Measurements from ENCODE around the gene CCNYL1. TPM values are rescaled to one million over a fixed set of nuclear protein-coding genes. Genes with fewer than 3 reads are reported as not detected.

The CCNYL1 gene
- total and polyA plus RNA-seq, 9 donors, result 4.3 to 13.8 (median 7.4) TPM

GRCh38 chr2:207682557-207682956 is 28.9 kb upstream of the CCNYL1 start:
- H3K4me1 ChIP-seq (ENCODE audit: insufficient read depth), result no peaks in the 10 kb centered on the region
- H3K27ac ChIP-seq, result no peak overlapping the region
- no peaks in the 10 kb centered on the region for H3K27me3 ChIP-seq
- H3K36me3 ChIP-seq, result no peaks in the 10 kb centered on the region
- no peaks in the 10 kb centered on the region for H3K9me3 ChIP-seq
- no peak for DNase-seq
- WGBS, 3 donors, result 88 to 91% (median 89%) methylated on average over 9 of the region's 9 CpGs
- intact Hi-C loops (cut with DNase I), result no loop called here
- H3K4me3 ChIP-seq, result no peak overlapping the region
- TF ChIP-seq CTCF (IDR thresholded peaks at IDR 0.05), result no peak

- Histone ChIP-seq H3K9me3 (no peaks in the 10 kb centered on the region), H3K4me3 (no peak overlapping the region), H3K36me3 (no peaks in the 10 kb centered on the region), H3K27me3 (no peaks in the 10 kb centered on the region), H3K27ac (no peak overlapping the region), H3K4me1 (ENCODE audit: insufficient read depth) (no peaks in the 10 kb centered on the region)
- 72 to 79% (median 76%) methylated on average over 5 of the region's 5 CpGs for WGBS, 3 donors
- no peak for DNase-seq
- intact Hi-C loops (cut with DNase I), result no loop called here
- TF ChIP-seq POLR2A (IDR thresholded peaks at IDR 0.05) (no peak), CTCF (IDR thresholded peaks at IDR 0.05) (no peak), EP300 (IDR thresholded peaks at IDR 0.05) (no peak)
Measured at GRCh38 chr2:207683438-207683837, 28.0 kb upstream of the CCNYL1 start.

GRCh38 chr2:207683879-207684627 is 27.4 kb upstream of the CCNYL1 start:
- no peak overlapping the region for H3K27ac ChIP-seq
- intact Hi-C loops (cut with DNase I), result no loop called here
- no peak for TF ChIP-seq CTCF (IDR thresholded peaks at IDR 0.05)
- no peak for TF ChIP-seq POLR2A (IDR thresholded peaks at IDR 0.05)
- no peak for TF ChIP-seq EP300 (IDR thresholded peaks at IDR 0.05)
- no peaks in the 10 kb centered on the region for H3K4me1 ChIP-seq (ENCODE audit: insufficient read depth)
- no peak for DNase-seq
- no peaks in the 10 kb centered on the region for H3K27me3 ChIP-seq
- 61 to 69% (median 66%) methylated on average over 3 of the region's 3 CpGs for WGBS, 3 donors
- H3K36me3 ChIP-seq, result no peaks in the 10 kb centered on the region
- H3K9me3 ChIP-seq, result no peaks in the 10 kb centered on the region
- no peak overlapping the region for H3K4me3 ChIP-seq

GRCh38 chr2:207686812-207687211 is 24.6 kb upstream of the CCNYL1 start:
- no peaks in the 10 kb centered on the region for H3K36me3 ChIP-seq
- no peak for DNase-seq
- H3K4me1 ChIP-seq (ENCODE audit: insufficient read depth), result no peaks in the 10 kb centered on the region
- WGBS, 3 donors, result 45 to 92% (median 66%) methylated on average over 2 of the region's 2 CpGs
- H3K27me3 ChIP-seq, result no peaks in the 10 kb centered on the region
- intact Hi-C loops (cut with DNase I), result no loop called here
- H3K27ac ChIP-seq, result no peak overlapping the region
- TF ChIP-seq CTCF (IDR thresholded peaks at IDR 0.05), result no peak
- no peak for TF ChIP-seq POLR2A (IDR thresholded peaks at IDR 0.05)
- no peak for TF ChIP-seq EP300 (IDR thresholded peaks at IDR 0.05)
- H3K9me3 ChIP-seq, result no peaks in the 10 kb centered on the region
- no peak overlapping the region for H3K4me3 ChIP-seq

All from ovary (tissue), 9 donors.